ENCODE data around the gene ALDH2. TPM values are rescaled to one million over a fixed set of nuclear protein-coding genes. Genes with fewer than 3 reads are reported as not detected.
"Not testable (repeated sequence)": the region's sequence is repeated elsewhere in the genome, so short reads cannot be mapped to it uniquely, and the experiment has no call there.

The ALDH2 gene
- total RNA-seq, 1 donor from 2014 or later = 0.52 TPM

DNA sequence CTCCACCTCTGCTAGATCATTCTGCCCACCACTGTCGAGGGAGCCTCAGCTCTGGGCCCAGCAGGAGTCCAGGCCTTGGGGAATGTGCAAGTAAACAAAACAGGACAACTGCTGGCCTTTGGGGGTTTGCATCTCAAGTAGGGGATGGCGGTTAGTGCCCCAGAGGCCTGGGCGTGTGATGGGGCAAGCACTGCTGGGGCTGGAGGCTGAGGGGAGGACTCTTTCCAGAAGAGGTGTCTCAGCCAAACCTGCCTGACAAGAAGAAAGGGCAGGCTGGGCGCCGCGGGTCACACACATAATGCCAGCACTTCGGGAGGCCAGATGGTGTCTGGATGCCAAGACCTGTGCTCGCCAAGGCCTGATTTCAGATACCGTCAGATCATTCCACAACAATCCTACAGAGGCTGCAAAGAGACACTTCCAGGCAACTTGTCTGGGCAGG is 8.6 kb upstream of the ALDH2 start:
- intact Hi-C loops (cut with micrococcal nuclease) = no loop called here

DNA sequence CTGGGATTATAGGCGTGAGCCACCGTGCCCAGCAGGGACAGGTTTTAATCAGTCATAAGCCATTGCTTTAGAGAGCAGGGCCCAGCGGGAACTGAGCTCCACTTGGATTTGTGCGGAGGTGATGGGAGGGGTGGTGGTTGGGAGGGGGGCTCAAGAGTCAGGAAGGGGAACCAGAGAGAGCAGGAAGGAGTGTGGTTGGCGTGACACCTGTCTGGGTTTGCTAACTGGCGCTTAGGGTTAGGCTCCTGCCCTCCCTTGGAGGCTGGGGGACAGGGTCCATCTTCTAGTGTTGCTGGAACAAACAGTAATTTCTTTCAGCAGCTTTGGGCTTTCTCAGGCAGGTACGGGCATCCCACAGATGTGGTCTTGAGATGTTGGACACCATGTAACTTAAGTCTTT is 7.5 kb upstream of the ALDH2 start:
- intact Hi-C loops (cut with micrococcal nuclease) = no loop called here

DNA sequence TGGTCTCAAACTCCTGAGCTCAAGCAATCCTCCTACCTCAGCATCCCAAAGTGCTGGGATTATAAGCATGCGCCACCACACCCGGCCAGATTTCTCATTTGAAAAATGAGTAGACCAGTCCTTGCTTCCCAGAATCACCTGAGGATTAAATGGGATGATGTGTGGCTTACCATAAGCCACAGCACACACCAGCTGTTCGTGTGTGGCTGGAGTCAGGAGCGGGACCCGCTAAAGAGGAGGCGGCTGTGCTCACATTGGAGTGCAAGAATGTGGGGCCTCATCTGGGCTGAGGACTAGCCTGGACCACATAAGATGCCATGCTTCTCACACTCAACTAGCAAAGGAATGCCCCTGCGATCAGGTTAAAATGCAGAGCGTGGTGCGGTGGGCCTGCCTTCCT is 6.7 kb upstream of the ALDH2 start:
- intact Hi-C loops (cut with micrococcal nuclease) = no loop called here

DNA sequence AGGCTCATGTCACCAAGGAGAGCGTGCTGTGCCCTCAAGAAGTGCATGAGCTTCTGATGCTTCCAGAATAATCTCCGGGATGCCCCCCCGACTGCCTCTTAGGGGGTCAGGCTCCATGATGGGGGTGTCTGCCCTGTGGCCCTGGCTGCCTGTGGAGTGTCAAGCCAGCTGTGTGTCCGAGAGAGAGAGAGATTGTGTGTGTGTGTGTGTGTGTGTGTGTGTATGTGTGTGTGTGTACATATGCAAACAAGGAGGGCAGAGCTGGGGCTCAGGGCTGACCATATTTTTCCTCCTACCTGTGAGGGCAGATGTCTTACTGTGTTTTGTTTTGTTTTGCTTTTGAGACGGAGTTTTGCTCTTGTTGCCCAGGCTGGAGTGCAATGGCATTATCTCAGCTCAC is 5.6 kb upstream of the ALDH2 start:
- intact Hi-C loops (cut with micrococcal nuclease) = no loop called here

DNA sequence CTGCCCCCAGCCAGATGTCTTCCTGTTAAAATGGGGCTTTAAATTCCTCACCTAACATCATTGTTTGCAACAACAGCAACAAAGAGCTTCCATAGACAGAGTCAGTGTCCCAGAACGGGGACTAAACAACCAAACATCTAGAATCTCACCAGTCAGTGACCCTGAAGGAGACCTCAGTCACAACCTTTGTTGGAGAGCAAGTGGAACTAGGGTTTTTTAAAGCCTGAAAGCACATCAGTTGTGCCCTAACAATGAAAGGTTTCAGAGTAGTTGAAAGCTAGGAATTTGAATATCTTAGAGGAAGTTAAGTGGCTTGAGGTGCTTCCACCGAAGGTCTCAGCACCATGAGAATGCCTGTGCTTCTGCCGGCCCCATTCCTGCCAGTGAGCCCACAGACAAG is 5.0 kb upstream of the ALDH2 start:
- intact Hi-C loops (cut with micrococcal nuclease) = no loop called here

DNA sequence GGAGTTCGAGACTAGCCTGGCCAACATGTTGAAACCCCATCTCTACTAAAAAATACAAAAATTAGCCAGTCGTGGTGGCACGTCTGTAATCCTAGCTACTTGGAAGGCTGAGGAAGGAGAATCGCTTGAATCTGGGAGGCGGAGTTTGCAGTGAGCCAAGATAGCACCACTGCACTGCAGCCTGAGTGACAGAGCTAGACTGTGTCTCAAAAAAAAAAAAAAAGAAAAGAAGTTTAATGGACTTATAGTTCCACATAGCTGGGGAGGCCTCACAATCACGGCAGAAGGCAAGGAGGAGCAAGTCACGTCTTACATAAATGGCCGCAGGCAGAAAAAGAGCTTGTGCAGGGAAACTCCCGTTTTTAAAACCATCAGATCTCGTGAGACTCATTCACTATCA is 3.2 kb upstream of the ALDH2 start:
- intact Hi-C loops (cut with micrococcal nuclease) = not testable (repeated sequence)

DNA sequence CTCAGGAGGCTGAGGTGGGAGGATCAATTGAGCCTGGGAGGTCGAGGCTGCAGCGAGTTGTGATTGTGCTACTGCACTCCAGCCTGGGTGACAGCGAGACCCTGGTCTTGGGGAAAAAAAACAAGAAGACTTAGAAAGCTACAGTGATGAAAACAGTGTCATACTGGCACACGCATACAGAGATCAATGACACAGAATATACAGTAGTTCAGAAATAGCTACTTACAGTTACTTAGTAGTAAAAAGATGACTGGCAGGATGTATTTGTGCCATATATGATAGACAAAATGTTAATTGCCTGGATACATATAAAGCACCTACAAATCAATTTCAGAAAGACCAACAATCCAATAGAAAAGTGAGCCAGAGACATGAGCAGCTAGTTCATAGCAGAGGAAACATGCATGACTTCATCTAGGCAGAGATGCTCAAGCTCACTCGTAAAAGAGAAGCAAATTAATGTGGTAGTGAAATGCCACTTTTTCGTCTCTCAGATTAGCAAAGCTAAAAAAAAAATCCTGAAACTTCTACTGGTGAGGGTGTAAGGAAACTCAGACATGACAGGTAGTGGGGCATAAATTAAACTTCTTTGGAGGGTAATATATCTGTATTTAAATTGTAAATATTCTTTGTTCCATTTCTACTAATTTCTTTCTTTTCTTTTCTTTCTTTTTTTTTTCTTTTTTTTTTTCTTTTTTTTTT is 2.5 kb upstream of the ALDH2 start:
- intact Hi-C loops (cut with micrococcal nuclease) = no loop called here

DNA sequence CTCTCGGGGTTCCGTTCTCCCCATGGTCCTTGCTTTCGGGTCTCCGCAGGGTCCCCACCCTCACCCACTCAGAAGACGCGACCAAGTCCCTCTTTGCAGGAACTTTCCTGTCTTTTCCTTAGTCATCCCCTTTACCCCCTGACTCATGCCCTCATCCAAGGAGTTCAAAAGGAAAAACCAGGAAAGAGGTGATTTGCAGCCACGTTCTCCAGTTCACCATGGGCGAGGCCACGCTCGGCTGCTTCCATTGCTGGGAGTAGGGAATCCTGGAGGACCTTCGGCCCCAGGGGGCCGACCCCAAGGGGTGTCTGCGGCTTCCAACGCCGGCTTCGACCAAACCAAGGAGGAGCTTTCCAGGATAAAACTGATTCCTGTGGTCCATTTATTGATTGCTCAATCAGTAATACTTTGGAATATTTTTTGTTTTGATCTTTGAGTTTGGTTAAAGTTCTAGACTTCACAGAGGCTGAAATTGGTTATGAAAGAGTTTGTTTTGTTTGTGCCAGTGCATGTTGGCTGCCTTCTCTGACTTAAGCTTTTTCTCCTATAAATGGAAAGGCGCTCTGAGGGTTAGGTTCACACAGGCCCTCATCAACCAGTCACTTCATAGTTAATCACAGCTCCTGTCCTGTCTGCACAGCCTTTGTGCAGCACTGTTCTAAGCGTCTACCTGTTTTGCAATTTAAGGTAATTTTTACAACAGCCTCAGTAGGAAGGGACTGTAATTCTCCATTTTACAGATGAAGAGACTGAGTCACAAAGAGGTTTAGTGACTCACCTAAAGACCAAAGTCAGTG is 827 bp downstream of the ALDH2 start:
- intact Hi-C loops (cut with micrococcal nuclease) = no loop called here

DNA sequence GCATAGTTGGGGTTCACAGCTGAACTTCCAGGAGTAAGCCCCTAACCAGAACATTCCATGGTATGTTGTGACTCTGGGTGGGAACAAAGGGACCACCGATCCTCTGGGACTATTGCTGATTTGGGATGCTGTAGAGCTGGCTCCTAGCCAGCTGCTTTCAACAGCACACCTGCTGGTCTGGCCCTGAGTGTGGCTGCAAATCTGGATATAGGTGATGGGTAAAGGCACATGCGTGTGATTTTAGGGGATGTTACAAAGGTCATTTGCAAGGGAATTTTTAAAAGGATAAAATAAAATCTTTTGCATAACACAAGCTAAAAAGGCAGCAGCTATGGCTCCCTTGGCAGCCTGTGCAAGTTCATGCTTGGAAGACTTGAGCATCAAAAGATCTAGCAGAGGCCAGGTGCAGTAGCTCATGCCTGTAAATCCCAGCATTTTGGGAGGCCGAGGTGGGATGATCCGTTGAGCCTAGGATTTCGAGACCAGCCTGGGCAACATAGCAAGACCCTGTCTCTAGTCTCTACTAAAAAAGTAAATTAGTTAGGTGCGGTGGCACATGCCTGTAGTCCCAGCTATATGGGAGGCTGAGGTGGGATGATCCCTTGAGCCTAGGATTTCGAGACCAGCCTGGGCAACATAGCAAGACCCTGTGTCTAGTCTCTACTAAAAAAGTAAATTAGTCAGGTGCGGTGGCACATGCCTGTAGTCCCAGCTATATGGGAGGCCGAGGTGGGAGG is 1.6 kb downstream of the ALDH2 start:
- intact Hi-C loops (cut with micrococcal nuclease) = no loop called here

DNA sequence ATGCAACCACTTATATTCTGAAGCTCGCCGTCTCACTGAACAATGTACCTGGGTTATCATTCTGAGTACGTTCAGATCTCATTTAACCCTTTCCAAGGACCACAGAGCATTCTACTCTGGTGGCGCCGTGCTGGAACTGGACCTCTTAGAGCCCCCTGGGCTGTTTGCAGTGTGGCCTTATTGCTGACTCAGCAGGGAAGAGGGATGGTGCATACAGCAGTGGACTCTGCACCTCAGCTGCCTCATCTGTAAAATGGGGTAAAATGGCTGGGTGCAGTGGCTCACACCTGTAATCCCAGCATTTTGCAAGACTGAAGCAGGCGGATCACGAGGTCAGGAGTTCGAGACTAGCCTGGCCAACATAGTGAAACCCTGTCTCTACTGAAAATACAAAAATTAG is 2.9 kb downstream of the ALDH2 start:
- intact Hi-C loops (cut with micrococcal nuclease) = no loop called here

DNA sequence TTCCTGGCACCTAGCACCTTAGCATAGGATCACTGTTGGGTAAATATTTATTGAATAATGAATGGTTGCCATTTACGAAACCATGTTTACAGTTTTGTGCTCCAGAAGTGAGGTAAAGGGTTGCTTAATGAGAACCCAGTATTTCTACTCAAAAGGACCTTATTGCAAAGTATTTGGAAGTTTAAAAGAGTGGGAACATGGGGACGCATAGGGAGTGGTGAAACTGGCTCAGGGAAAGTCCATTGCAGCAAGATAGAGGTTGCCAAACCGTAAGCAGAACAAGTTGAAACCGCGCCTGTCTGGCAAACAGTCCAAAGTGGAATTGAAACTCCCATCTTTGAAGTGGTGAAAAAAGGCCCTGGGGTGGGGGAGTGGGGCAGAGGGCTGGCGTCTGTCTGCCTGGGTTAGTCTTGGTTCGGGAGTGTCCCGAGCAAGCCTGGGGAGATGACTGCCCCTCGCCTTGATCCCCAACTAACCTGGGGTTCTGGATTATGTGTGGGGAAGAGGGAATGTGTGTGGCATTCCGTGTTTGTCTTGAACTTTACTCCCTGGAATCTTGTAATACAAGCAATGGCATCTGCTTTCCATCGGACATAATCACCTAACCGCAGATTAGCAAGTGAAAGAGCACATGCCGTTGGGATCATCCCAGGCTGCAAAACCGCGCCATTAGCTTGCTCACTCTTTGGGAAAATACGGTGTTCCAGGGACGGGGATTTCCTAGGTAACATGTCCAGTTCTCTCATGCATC is 7.2 kb downstream of the ALDH2 start:
- intact Hi-C loops (cut with micrococcal nuclease) = no loop called here

DNA sequence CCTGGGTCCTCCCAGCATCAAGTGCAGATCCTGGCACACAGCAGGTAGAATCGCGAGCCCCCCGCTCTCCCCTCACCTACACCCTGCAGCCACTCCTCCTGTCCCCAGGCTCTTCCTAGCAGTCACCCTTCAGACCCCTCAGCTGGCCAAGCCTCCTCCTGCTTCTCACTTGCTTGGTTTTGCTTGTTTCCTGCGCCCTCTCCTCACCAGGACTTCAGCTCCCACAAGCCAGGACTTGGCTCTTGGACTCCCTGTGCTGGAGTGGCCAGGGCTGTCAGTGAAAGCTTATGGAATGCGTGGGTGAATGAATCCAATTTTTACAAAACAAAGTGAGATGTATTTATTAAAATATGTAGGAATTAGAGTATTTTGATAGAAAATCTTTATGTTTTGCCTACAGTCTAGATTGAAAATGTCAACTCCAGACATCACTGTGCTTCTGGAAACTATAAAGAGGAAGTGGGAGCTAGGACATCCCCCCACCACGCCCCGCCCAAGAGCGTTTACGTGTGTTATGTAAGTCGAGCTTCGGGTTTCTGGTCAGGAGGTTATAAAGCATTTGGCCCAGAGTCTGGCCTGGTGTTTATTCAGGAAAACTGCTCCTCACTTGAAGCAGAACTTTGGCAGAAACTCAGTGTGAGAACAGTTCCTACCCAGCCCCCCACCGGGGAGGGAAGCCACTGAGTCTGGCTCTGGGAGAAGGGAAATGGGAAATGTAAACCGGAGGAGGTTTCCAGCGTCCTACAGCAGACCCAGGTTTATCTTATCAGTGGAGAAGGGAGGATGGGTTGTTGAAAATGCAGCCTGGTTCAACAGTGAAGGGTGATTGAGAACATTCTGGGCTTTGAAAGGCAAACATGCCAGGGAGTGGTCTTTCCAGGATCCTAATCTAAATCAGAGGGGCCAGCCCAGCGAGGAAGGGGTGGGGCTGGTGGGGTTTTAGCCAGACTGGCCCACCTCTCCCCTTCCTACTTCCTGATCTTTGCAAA is 8.8 kb downstream of the ALDH2 start:
- intact Hi-C loops (cut with micrococcal nuclease) = no loop called here

DNA sequence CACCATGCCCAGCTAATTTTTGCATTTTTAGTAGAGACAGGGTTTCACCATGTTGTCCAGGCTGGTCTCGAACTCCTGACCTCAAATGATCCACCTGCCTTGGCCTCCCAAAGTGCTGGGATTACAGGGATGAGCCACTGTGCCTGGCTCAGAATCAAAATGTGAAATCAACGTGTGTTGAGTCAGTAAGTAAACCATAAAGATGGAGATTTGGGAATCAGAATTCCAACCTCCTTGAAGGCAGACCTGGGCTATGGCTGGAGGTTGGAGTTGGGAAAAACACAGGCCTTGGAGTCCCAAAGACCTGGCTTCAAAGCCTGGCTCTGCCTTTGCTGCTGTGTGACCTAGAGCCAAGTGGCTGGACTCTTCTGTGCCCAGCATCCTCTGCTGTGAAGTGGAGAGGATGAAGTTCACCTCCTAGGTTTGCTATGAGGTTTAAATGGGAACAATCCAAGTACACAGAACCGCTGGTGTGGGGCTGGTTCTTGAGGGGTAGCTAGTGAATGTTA is 10.2 kb downstream of the ALDH2 start:
- intact Hi-C loops (cut with micrococcal nuclease) = no loop called here

DNA sequence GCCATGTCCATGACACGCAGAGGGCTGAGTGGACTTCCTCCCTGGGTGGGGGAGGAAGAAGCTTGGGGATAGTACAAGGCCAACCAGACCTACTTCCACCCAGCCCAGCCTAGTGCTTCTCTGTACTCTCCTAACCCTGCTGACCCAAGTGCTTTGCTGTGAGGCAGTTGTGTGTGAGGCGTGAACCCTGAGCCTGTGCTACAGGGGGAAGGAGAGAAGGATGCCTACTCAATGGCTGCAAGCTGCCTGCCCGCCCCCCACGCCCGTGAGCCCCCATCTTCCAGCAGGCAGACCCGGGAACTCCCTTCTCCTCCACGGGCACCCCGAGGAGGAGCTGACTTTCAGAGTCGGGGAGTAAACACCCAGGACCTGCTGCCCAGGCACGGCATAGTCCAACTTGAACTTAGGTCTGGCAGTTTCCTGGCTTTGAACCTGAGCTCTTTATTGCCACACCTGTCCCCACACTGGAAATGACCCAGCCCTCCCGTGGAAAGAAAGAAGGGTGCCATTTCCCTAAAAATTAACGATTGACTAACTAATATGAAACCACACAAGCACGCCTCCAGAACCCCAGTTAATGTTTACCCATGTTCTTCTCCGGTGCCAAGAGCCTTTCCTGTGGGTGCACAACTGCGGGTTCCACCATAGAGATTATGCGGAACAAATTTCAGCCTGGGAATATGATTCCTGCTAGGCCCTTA is 10.8 kb downstream of the ALDH2 start:
- intact Hi-C loops (cut with micrococcal nuclease) = no loop called here

DNA sequence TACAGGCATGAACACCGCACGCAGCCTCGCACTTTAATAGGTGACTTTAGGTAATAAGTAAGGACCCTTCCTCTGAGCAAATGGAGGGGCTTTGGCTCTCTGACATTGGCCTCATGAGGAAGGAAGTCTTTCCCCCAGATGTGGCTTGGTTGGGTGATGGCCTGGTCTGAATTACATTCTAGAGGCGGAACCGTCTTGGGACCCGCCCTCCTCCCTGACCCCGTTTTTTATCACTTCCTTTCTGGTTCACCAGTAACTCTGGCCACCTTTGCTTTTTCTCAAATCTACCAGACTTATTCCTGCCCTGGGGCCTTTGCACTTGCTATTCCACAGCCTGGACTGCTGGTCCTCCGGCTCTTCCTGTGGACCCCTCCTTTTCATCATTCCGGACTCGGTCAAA is 13.4 kb downstream of the ALDH2 start:
- intact Hi-C loops (cut with micrococcal nuclease) = no loop called here

DNA sequence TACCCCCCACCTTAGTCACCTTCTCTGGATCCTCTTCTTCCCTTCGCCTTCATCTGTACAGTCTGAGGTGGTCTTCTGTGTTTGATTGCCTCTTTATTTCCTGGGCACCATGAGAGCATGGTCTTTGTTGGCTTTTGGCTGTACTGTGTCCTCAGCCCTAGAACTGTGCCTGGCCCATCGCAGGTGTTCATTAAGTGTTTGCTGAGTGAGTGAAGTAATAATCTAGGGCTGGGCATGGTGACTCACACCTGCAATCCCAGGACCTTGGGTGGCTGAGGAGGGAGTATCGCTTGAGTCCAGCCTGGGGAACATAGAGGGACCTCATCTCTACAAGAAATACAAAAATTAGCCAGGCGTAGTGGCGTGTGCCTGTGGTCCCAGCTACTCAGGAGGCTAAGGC is 13.9 kb downstream of the ALDH2 start:
- intact Hi-C loops (cut with micrococcal nuclease) = no loop called here

DNA sequence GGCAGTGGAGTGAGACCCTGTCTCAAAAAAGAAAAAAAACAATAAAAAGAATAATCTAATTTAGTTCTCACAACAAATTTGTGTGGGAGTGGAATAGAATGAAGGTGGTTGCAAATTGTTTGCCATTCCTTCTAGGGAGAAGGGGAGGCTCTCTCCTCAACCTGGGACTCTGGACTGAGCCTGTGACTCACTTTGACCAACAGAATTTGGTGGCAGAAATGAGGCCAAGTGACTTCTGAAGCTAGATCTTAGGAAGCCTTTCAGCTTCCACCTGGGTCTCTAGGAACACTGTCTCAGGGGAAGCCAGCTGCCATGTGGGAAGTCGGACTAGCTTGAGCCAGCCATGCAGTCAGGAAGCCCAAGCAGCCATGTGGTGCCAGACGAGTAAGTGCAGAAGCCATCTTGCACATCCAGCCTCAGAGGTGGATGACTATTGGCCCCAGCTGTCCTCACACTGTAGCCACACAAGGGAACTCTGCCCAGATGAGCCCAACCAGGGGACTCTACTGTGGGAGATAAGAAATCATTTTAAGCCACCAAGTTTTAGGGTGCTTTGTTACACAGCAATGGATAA is 14.4 kb downstream of the ALDH2 start:
- intact Hi-C loops (cut with micrococcal nuclease) = no loop called here

DNA sequence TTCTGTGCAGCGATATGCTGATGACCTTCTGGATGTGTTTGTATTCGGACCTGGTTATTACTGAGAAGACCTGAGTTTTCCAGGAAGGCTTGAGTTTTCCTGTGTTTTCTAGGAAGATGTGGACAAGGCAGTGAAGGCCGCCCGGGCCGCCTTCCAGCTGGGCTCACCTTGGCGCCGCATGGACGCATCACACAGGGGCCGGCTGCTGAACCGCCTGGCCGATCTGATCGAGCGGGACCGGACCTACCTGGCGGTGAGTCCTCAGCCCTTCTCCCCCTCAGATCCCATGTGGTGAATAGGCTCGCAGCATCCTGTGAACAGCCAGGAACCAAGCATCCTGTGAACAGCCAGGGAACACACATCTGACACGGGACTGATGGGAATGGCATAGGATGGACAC is 16.3 kb downstream of the ALDH2 start:
- intact Hi-C loops (cut with micrococcal nuclease) = no loop called here

DNA sequence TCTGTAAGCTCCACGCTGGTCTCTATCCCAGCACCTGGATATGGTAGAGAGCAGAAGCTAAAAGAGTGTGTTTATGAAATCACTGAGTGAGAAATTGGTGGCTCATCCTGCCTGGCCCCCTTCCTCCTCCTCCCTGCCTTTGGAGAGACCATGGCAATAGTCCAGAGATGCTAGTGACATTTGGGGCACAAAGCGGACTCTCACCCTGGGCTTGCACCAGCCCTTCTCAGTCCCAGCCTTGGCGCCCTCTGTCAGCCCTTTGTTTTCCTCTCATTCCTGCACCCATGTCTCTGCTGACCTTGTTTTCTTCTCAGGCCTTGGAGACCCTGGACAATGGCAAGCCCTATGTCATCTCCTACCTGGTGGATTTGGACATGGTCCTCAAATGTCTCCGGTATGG is 18.2 kb downstream of the ALDH2 start:
- intact Hi-C loops (cut with micrococcal nuclease) = no loop called here
